SIG-M5 treated with dmso at 0.1 percent for 504 hours (cell line): ENCODE measurements around the gene FBN2.

Experiments used
- DNase-seq: peaks from one replicate; lab custom pipeline; 2025; ENCODE audit not compliant: unreplicated experiment; lab: John Stamatoyannopoulos, UW

FBN2 gene

DNA sequence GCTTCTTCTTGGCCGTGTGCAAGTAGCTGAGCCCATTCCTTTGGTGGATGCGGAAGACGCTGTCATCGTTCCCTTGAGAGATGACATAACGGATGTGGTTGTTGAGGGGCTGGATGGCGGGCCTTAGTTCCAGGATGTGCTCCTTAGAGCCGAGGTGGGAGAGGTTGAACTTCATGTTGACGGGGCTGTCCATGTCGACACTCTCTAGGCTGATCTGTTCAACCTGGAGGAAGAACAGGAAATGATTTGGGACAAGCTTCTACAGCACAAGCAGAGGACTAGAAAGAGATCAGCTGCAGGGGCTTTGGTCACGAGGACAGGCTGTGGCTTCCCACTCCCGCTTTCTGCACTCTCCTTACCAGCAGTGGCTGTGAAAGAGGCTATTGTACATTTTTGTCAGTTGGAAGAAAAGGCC lies 278.4 kb downstream of the FBN2 start:
- no peak for DNase-seq

DNA sequence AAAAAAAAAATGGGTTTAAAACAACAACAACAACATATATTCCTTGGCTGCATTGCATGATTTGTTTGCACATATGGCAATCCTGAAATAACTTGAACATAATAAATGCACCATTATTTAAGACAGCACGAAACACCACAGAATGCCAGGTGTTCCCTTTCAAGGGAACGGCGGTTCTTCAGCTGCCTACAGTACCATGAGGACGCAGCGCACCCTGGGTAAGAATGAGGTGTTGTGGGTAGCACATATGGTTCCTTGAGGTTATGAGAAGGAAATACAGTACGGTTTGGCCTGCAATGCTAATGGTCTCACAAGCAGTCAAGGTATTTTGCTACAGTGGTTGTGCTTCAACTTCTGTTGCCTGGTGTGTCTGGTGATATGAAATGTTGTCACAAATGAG lies 279.7 kb downstream of the FBN2 start:
- DNase-seq = no peak

DNA sequence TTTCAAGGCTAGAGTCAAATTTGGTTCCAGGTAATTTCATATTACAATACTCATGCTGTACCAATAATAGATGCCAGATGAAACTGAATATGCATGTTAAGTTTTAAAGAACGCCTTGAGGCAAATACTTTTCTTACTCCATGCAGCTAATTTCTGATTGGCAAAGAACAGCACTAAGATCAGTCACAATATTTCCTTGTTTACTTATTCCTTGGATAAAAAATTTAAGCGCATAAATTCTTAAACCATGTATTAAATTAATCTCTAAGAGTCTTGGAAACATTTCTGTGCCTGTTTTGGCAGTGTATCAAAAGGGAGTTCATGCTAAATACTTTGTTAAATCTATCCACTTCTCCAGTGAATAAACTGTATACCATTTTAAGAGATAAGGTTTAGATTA lies 281.0 kb downstream of the FBN2 start:
- no peak for DNase-seq

DNA sequence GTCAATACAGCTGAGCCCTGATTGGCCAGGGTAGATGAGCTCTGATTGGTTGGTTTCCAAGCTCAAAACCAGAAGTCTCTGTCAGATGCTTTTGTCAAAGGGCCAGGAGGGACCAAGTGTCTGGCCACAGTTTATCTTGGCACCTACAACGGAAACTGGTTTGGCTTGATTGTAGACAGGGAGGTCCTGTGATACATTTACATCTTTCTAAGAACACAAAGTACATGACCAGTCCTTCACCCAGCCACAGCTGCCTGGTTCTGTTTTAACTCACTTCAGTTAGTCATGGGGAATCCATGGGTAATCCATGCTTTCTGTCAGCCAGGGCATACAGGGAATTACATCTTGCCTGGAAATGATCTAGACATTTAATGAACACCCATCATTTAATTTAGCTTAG lies 283.3 kb downstream of the FBN2 start:
- DNase-seq = no peak

GRCh38 chr5:128253880-128254279 lies 284.2 kb downstream of the FBN2 start:
- DNase-seq = no peak

GRCh38 chr5:128253161-128253560 lies 284.9 kb downstream of the FBN2 start:
- no peak for DNase-seq

DNA sequence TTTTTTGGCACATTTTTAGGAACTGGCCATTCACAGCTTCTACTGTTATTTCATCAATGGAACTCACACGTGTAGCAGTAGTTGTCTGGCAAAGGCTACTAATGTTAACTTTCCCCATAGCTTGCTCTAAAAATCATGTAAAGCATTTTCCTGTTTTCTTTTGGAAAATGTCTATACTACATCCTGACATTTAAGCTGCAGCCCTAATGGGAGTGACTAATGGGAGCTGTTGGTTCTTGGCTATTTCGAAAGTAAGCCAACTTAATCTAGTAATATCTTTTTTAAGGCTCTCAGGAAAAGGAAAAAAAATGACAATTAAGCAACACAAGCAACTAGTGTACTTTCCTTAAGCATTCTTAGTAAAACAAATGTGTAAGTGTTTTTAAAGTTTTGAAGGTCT lies 285.3 kb downstream of the FBN2 start:
- DNase-seq = no peak

- no peak for DNase-seq
Observed at GRCh38 chr5:128252196-128252595, 285.8 kb downstream of the FBN2 start.

GRCh38 chr5:128245974-128246373 lies 292.1 kb downstream of the FBN2 start:
- no peak for DNase-seq

- no peak for DNase-seq
Observed at GRCh38 chr5:128243958-128244582, 294.0 kb downstream of the FBN2 start.

DNA sequence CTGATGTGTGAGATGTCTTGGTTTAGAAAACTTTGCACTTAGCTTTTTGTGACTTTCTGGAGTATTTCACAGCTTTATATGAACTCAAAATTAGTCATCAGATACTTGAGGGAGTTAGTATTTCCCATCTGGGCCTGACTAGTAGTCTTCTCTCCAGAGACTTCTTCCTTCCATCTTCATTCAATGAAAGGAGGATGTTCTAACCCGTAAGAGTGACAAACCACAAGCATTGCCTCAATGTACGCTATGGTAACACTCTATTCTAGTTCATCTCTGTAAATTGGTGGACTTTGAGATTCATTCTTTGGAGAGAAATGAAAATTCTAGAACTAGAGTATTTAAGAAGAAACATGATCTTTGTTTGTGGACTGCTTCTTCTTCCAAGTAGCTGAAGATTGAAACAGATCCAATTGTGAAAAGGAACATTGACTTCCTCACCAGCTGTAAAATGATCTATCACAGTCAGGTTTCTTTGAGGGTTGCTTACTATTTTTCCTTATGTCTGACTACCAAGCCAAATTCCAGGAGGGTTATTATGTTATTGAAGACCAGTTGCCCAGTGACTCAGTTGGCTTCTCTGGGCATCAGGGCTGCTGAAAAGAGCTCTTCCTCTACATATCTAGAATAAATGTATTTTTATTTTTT lies 296.9 kb downstream of the FBN2 start:
- DNase-seq = no peak

DNA sequence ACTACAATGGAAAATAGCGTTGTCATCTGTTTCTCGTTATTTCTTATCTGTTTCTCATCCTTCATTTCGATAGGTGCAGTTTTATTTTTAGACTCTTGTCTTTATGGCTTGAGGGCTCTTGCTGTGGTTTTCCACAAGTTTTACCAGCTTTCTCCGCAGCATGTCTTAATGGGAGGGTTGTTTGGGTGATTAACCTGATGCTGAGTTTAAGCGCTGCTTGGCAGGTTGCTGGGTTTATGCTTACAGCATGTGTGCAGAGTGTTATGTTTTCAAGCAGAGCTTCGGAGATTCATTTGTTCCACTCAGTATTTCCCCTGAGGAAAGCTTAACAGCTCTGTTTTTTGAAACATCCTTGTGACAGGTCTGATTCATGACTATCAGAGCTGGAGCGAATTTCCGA lies 300.5 kb downstream of the FBN2 start:
- no peak for DNase-seq

GRCh38 chr5:128237000-128237399 lies 301.0 kb downstream of the FBN2 start:
- no peak for DNase-seq

- no peak for DNase-seq
Observed at GRCh38 chr5:128236334-128236733, 301.7 kb downstream of the FBN2 start.

DNA sequence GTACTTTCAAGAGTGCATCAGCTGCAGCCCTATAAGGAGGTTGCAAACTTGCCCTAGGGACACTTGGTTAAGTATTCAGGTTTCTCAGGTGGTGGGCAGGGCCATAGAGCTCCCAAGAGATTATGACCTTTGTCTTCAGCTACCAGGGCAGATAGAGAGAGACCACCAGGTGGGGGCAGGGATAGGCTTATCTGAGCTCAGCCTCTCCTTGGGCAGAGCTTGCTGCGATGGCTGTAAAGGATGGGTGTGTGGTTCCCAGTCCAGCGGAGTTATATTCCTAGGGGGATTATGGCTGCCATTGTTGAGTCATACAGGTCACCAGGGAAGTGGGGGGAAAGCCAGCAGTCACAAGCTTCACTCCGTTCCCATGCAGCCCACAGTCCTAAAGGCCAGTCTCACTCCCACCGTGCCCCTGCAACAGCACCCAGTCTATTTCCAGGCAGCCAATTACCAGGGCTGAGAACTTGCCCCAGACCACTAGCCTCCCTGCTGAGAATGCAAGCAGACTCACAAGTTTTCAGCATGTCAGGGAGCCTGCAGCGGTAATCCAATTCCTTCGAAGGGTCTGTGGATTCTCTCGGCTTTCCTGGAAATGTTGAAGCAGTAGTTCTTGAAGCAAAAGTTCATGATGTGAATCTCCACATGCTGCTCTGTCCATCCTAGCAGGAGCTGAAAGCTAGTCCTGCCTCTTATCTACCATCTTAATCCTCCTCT lies 303.0 kb downstream of the FBN2 start:
- no peak for DNase-seq

GRCh38 chr5:128228521-128228920 lies 309.5 kb downstream of the FBN2 start:
- no peak for DNase-seq

GRCh38 chr5:128228008-128228407 lies 310.0 kb downstream of the FBN2 start:
- no peak for DNase-seq

- no peak for DNase-seq
Observed at GRCh38 chr5:128225245-128226030, 312.6 kb downstream of the FBN2 start.

GRCh38 chr5:128224336-128224735 lies 313.7 kb downstream of the FBN2 start:
- no peak for DNase-seq

- no peak for DNase-seq
Observed at GRCh38 chr5:128220841-128221240, 317.2 kb downstream of the FBN2 start.

GRCh38 chr5:128216860-128217531 lies 321.0 kb downstream of the FBN2 start:
- no peak for DNase-seq
